ENCODE measurements around the gene TUT4. TPM values are rescaled to one million over a fixed set of nuclear protein-coding genes. Genes with fewer than 3 reads are reported as not detected.

TUT4 gene
- total RNA-seq, 2 experiments from 2014 or later: 70.8 to 72.4 TPM

DNA sequence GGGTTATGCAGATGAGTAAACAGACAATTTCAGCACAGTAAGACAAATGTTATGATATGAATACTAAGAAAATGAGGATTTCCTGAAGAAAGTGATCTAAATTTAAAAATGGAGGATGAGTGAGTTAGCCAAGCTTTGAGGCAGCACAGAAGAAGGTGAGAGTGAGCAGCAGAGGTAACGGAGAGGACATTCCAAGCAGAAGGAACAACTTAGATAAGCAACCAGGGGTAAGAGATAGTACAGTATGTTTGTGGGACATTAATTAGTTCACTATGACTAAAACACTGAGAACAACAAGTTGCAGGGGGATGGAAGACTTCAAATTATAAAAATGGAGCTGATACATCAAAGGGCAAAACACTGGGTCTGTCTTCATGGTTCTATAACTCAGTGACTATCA, 125.7 kb downstream of the TUT4 start:
- CTCF ChIA-PET (ENCODE audit: unreplicated experiment): no interaction called here
- TF ChIP-seq CTCF (conservative IDR thresholded peaks at IDR 0.05; ENCODE audit: low read length): no peak
- H3K9me2 ChIP-seq (ENCODE audit: insufficient read depth, low read length): no peaks in the 10 kb centered on the region
- POLR2A ChIA-PET: interaction anchor here (0.8 to 1.2 kb wide), 2 partner anchors 10 to 11 kb away, joined by 4 read pairs; no protein-coding TSS in a partner anchor
- no peak overlapping the region for H3K4me3 ChIP-seq (ENCODE audit: low read depth, low read length, poor library complexity, severe bottlenecking)
- H3K36me3 ChIP-seq (ENCODE audit: insufficient read depth, low read length): peaks cover 60% of the 10 kb centered on the region
- BruUV-seq (replicated peaks): no TSS peak
- H4K20me1 ChIP-seq (ENCODE audit: insufficient read depth, low read length): no peaks in the 10 kb centered on the region
- intact Hi-C loops (cut with micrococcal nuclease; ENCODE audit: unreplicated experiment): no loop called here
- no peak overlapping the region for H2AFZ ChIP-seq (ENCODE audit: low read length)
- H3K9me3 ChIP-seq (ENCODE audit: low read length): no peaks in the 10 kb centered on the region
- H3K79me2 ChIP-seq (ENCODE audit: insufficient read depth, low read depth, low read length): no peaks in the 10 kb centered on the region
- no peaks in the 10 kb centered on the region for H3K4me1 ChIP-seq (ENCODE audit: insufficient read depth, low read length, poor library complexity, severe bottlenecking)
- no peak for DNase-seq (ENCODE audit: low spot score)
- H3K27ac ChIP-seq (ENCODE audit: low read depth, low read length, poor library complexity, severe bottlenecking): no peak overlapping the region
- no peak overlapping the region for H3K4me2 ChIP-seq (ENCODE audit: low read length)

GRCh38 chr1:52426371-52426770, 126.5 kb downstream of the TUT4 start:
- Histone ChIP-seq H3K9me2 (ENCODE audit: insufficient read depth, low read length) (no peaks in the 10 kb centered on the region), H3K79me2 (ENCODE audit: insufficient read depth, low read depth, low read length) (no peaks in the 10 kb centered on the region), H2AFZ (ENCODE audit: low read length) (no peak overlapping the region), H3K4me3 (ENCODE audit: low read depth, low read length, poor library complexity, severe bottlenecking) (no peak overlapping the region), H3K36me3 (ENCODE audit: insufficient read depth, low read length) (peaks cover 63% of the 10 kb centered on the region), H3K4me1 (ENCODE audit: insufficient read depth, low read length, poor library complexity, severe bottlenecking) (no peaks in the 10 kb centered on the region), H3K27ac (ENCODE audit: low read depth, low read length, poor library complexity, severe bottlenecking) (no peak overlapping the region), H3K9me3 (ENCODE audit: low read length) (no peaks in the 10 kb centered on the region), H3K4me2 (ENCODE audit: low read length) (no peak overlapping the region), H4K20me1 (ENCODE audit: insufficient read depth, low read length) (no peaks in the 10 kb centered on the region)
- no TSS peak for BruUV-seq (replicated peaks)
- CTCF ChIA-PET (ENCODE audit: unreplicated experiment): no interaction called here
- POLR2A ChIA-PET: interaction anchor here (0.7 to 1.2 kb wide), 3 partner anchors 8 to 13 kb away, joined by 3 to 4 read pairs (median 3); no protein-coding TSS in a partner anchor
- TF ChIP-seq EZH2phosphoT487 (IDR thresholded peaks at IDR 0.05; ENCODE audit: borderline replicate concordance, low read depth, low read length) (no peak), CTCF (conservative IDR thresholded peaks at IDR 0.05; ENCODE audit: low read length) (no peak)
- intact Hi-C loops (cut with micrococcal nuclease; ENCODE audit: unreplicated experiment): no loop called here
- DNase-seq (ENCODE audit: low spot score): no peak

- Histone ChIP-seq H3K4me2 (ENCODE audit: low read length) (no peak overlapping the region), H3K4me1 (ENCODE audit: insufficient read depth, low read length, poor library complexity, severe bottlenecking) (no peaks in the 10 kb centered on the region), H4K20me1 (ENCODE audit: insufficient read depth, low read length) (no peaks in the 10 kb centered on the region), H2AFZ (ENCODE audit: low read length) (no peak overlapping the region), H3K9me2 (ENCODE audit: insufficient read depth, low read length) (no peaks in the 10 kb centered on the region), H3K36me3 (ENCODE audit: insufficient read depth, low read length) (peaks cover 67% of the 10 kb centered on the region), H3K27ac (ENCODE audit: low read depth, low read length, poor library complexity, severe bottlenecking) (no peak overlapping the region), H3K9me3 (ENCODE audit: low read length) (no peaks in the 10 kb centered on the region), H3K79me2 (ENCODE audit: insufficient read depth, low read depth, low read length) (no peaks in the 10 kb centered on the region), H3K4me3 (ENCODE audit: low read depth, low read length, poor library complexity, severe bottlenecking) (no peak overlapping the region)
- ChIA-PET CTCF (ENCODE audit: unreplicated experiment) (no interaction called here), POLR2A (interaction anchor here (0.5 kb wide), 1 partner anchor 244 kb away, joined by 3 read pairs; no protein-coding TSS in a partner anchor)
- intact Hi-C loops (cut with micrococcal nuclease; ENCODE audit: unreplicated experiment): no loop called here
- TF ChIP-seq CTCF (conservative IDR thresholded peaks at IDR 0.05; ENCODE audit: low read length): no peak
- TF ChIP-seq EZH2phosphoT487 (IDR thresholded peaks at IDR 0.05; ENCODE audit: borderline replicate concordance, low read depth, low read length): no peak
- no peak for DNase-seq (ENCODE audit: low spot score)
- no TSS peak for BruUV-seq (replicated peaks)
These were observed 128.1 kb downstream of the TUT4 start for GRCh38 chr1:52424813-52425212.
